ENCODE data around the gene ABCA3. TPM values are rescaled to one million over a fixed set of nuclear protein-coding genes. Genes with fewer than 3 reads are reported as not detected.
"Not testable (repeated sequence)": the region's sequence is repeated elsewhere in the genome, so short reads cannot be mapped to it uniquely, and the experiment has no call there.

The ABCA3 gene
- total RNA-seq, 1 donor from 2014 or later: 18.3 TPM

GRCh38 chr16:2280981-2281542 is 59.5 kb downstream of the ABCA3 start:
- no peak for DNase-seq (ENCODE audit: low spot score)

GRCh38 chr16:2280461-2280860 is 60.1 kb downstream of the ABCA3 start:
- DNase-seq (ENCODE audit: low spot score): no peak

GRCh38 chr16:2278956-2279800 is 61.4 kb downstream of the ABCA3 start:
- DNase-seq (ENCODE audit: low spot score): no peak

- DNase-seq (ENCODE audit: low spot score): no peak
Observed at GRCh38 chr16:2278272-2278608, 62.3 kb downstream of the ABCA3 start.

- no peak for DNase-seq (ENCODE audit: low spot score)
Observed at GRCh38 chr16:2277466-2278271, 62.9 kb downstream of the ABCA3 start.

- DNase-seq (ENCODE audit: low spot score): no peak
Observed at GRCh38 chr16:2276368-2277195, 63.9 kb downstream of the ABCA3 start.

GRCh38 chr16:2275476-2276367 is 64.8 kb downstream of the ABCA3 start:
- no peak for DNase-seq (ENCODE audit: low spot score)

- DNase-seq (ENCODE audit: low spot score): no peak
Observed at GRCh38 chr16:2273931-2274330, 66.6 kb downstream of the ABCA3 start.

- no peak for DNase-seq (ENCODE audit: low spot score)
Observed at GRCh38 chr16:2273484-2273883, 67.0 kb downstream of the ABCA3 start.

- no peak for DNase-seq (ENCODE audit: low spot score)
Observed at GRCh38 chr16:2271848-2272461, 68.6 kb downstream of the ABCA3 start.

- no peak for DNase-seq (ENCODE audit: low spot score)
Observed at GRCh38 chr16:2270588-2271470, 69.7 kb downstream of the ABCA3 start.

GRCh38 chr16:2270070-2270462 is 70.5 kb downstream of the ABCA3 start:
- DNase-seq (ENCODE audit: low spot score): no peak

GRCh38 chr16:2267913-2268666 is 72.4 kb downstream of the ABCA3 start, which contains the start of gene RNPS1:
TSS of gene RNPS1 (minus strand) at chr16:2268126. CDS start at chr16:2264643, 3,483 bp downstream.
- DNase-seq (ENCODE audit: low spot score): peak; percentile 97

GRCh38 chr16:2267505-2267912 is 73.0 kb downstream of the ABCA3 start:
- DNase-seq (ENCODE audit: low spot score): not testable (repeated sequence)

GRCh38 chr16:2266887-2267286 is 73.6 kb downstream of the ABCA3 start:
- DNase-seq (ENCODE audit: low spot score): not testable (repeated sequence)

- not testable (repeated sequence) for DNase-seq (ENCODE audit: low spot score)
Observed at GRCh38 chr16:2263026-2263425, 77.5 kb downstream of the ABCA3 start.

GRCh38 chr16:2260250-2260649 is 80.3 kb downstream of the ABCA3 start:
- no peak for DNase-seq (ENCODE audit: low spot score)

- DNase-seq (ENCODE audit: low spot score): not testable (repeated sequence)
Observed at GRCh38 chr16:2258530-2258929, 82.0 kb downstream of the ABCA3 start.

Measured in mucosa of gallbladder (tissue), 1 donor.